ENCODE results near the gene SEMA3C.

The SEMA3C gene

DNA sequence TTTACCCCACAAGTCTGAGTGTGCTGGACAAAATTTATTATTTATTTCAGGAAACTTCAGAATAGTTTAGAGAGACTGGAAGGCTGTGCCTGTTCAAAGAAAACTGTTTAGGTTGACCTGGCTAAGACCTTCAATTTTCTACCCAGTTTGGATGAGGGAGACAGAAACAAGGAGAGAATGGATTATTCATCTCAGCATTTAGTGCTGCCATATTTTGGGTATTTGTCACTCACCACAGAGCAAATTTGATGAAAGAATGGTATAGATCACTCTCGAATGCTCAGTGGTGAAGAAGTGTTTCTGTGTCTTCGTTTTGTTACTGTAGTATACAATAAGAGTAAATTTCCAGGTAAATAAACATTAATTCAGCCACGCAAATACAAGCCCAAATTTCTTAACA is 71.8 kb downstream of the SEMA3C start:
- no peak for DNase-seq

DNA sequence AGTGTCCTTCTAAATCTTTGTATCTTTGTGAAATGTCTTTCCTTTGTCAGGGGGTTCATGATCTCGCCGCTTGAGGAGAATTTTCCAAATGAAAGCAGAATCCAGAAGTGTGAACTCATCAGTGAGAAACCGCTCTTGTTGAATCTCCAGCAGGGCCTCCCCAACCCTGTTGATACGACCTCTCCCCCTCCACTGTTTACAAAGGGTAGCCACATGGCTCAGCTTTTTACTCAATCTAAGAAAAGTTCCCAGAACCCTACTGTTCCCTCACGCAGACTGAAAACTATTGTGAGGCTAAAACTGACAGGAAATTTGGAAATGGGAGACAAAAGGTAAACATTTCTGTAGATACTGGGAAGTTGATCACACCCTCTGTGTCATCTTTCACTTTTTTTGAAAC is 73.9 kb downstream of the SEMA3C start:
- no peak for DNase-seq

DNA sequence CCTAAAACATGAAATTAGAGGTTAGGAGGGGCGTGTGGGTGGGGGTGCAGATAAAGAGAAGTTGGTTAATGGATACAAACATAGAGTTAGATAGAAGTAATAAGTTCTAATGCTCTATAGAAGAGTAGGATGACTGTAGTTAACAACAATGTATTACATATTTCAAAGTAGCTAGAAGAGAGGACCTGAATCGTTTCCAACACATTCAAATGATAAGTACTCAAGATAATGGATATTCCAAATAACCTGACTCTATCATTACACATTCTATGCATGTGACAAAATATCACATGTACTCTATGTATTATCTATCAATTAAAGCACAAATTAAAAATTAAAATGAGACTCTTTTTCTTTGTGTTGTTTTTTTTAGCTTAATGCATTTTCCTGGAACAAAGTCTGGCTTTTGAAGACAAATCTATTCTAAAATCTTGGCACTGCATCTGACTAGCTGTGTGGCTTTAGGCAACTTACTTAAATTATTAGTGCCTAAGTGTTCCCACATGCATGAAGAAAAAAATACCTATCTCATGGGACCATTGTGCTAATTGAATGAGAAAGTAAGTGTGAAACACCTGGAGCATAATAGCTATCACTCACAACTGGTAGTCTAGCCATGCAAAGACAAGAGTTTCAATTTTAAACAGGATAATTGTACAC is 75.7 kb downstream of the SEMA3C start:
- no peak for DNase-seq

DNA sequence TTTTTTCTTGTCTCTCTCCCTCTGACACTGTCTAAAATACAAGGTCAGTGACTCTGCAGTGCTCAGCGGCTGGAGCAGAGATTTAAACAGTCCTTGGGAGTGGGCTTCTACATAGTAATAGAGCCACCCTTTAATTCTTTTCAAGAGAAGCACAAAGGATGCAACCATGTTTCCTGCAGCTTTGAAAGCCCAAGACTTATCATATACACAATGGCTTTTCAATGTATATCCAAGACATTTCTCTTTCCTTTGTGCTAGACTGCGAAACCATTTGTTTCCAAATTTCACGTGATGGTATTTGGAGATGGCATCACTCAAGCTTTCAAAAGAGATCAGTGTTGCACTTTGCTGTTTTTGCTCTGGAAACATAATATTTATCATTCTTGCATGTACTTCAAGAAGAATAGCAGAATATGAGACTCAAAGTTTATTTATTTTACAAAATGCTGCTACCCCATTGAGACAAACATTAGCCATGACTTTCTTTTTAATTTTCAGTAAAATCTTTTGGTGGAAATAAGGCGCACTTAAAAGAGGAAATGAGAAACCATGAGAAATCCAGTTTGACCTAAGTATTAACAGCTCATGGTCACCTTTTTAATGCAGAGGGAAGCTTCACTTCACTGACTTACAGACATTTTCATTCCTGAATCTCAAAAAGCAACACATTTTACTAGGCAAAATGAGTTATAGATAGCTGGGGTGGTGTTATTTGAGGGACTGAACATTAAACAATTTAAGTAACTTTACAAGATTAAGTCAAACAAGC is 76.6 kb downstream of the SEMA3C start:
- DNase-seq: no peak

DNA sequence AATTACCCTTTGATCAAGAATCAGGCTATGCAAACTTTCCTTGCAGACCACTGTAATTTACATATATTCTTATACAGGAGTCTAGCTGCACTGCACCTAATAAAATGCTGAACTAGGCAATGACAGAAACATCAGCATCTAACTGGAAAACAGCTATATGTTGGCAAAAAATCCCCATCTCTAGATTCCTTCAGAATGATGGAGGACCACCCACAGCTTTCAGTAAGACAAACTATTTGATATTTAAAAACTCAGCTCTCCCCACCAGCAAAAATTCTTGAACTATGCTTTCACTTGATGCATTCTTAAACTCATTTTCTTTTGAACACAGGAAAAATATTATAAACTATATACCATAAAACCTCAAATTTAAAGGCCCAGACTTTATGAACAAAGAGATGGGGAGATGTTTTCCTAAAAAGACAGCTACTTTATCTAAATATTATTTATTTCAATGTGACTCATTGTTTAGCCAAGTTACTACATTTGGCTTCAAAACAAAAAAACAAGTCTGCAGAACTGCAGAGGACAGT is 77.4 kb downstream of the SEMA3C start:
- no peak for DNase-seq

DNA sequence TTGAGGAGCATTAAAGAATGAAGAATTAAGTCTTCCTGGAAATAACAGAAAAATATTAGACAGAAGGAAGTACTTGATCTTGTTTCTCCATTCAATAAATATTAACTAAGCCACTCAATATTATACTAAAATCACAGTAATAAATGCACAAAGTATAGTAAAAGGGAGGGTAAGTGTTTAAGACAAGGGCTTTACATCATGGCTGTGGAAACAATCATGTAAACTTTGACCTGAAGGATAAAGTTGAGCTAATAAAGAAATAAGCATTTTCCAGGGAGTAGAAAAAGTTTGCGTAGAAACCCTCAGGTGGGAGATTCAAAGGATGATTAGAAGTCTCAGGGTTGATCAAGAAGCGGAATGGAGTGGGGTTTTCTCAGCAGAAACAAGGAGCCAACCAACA is 78.2 kb downstream of the SEMA3C start:
- no peak for DNase-seq

DNA sequence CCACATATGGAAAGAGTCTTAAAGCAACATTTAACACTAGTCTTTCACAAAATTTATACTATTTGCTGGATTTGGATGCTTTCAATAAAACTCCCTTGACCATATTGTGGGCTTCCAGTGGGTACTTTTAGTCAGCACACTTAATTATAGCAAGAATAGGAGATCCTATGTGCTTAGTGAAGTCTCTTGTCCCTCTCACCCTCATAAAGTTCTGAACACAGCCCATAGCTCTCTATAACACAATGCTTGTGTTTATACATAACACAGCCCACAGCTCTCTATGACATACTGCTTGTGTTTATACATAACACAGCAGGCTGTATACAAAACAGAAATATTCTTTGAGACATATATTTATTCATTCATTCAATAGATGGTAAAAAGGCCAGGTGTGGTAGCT is 79.0 kb downstream of the SEMA3C start:
- no peak for DNase-seq

DNA sequence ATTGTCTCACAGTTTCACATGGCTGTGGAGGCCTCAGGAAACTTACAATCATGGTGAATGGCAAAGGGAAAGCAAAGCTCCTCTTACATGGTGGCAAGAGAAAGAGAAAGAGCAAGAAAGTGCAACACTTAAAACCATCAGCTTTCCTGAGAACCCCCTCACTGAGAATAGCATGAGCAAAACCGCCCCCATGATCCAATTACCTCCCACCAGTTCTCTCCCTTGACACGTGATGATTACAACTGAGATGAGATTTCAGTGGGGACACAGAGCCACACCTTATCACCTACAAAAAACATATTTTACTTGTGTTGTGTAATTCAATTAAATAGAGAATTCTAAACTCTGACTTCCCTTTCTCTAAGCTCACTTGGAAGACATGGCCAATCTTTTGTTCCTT is 80.2 kb downstream of the SEMA3C start:
- DNase-seq: no peak

DNA sequence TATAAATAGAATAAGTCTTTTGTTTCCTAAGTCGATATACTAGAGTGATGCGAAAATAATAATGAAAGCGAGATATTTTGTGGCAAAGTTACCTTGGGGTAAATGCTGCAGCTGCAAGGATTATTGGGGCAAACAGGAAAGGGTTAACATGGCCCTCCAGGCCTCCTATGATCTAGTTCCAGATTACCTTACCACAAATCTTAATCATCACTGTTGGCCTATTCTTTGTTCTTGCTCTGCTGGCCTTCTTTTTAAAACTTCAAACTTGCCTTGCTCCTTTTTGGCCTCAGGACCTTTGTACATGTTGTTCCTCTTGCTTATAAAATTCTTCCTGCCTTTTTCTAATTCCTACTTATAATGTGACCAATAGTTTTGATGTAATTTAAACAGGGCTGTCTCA is 81.5 kb downstream of the SEMA3C start:
- DNase-seq: no peak

DNA sequence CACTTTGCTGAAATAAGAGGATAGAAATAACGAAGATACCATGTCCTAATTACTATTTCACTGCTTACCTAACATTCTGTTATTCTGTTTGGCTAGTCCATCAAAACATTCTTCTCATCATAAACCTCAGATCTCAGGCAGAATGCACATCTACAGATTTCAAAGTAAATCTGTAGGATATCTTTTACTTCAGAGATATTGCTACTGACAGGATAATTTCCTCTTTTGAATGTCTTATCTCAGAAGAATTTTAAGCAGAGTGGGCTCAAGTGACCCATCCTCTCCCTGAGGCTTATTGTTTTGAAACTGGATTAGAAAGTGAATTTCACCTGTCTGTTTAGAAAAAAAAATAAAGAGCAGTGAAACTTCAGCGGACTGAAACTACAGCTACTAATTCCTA is 83.6 kb downstream of the SEMA3C start:
- DNase-seq: no peak

DNA sequence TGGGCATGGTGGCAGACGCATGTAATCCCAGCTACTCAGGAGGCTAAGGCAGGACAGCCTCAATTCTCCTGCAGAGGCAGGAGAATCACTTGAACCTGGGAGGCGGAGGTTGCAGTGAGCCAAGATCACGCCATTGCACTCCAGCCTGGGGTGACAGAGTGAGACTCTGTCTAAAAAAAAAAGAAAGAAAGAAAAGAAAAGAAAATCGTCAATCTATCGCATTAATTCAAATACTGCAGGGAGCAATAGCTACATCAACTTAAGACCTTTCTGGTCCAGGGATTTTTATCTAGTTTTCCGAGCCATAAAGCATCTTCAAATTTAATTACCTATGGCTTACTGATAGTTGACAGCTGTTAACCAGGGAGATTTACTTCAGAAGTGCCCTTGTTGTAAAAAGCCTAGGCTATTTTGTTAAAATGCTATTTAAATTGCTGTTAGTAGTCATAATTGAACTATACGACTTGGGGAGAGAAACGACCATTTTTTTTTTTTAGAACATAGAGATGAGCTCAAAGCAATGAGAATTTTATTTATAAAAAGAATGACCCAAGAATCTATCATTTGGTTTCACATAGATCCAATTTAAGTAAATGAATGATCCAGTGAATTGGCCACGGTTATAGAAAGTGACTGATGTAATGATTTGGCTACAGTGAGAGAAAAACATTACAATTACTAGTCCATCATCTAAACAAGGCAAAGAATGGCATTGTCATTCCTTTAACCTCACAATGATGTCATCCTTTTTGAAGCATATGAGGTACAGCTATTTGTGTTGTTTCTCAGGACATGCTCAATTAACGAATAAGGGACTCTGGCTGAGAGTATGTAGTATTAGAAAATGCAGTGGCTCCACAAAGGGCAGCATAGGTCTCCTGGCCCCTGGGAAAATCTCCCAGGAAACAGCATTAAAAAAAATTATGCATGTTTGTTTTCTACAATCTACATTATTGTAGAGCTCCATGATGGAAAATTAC is 85.3 kb downstream of the SEMA3C start:
- no peak for DNase-seq

DNA sequence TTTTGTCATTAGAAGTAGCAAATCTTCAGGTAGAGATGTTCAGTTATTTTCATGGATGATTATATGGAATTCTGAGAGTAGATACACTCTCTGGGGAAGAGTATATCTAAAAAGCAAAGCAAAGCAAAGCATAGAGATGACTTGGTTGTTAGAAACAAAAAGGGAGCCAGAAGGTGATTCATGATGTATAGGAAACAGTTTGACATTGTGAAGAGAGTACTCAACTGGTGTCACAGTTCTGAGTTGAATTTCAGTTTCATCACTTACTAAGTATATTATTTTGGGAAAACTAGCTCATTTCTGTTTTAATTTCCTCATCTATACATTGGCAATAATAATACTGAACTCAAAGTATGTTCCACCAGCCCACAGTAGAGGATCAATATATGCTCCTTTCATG is 86.8 kb downstream of the SEMA3C start:
- no peak for DNase-seq

DNA sequence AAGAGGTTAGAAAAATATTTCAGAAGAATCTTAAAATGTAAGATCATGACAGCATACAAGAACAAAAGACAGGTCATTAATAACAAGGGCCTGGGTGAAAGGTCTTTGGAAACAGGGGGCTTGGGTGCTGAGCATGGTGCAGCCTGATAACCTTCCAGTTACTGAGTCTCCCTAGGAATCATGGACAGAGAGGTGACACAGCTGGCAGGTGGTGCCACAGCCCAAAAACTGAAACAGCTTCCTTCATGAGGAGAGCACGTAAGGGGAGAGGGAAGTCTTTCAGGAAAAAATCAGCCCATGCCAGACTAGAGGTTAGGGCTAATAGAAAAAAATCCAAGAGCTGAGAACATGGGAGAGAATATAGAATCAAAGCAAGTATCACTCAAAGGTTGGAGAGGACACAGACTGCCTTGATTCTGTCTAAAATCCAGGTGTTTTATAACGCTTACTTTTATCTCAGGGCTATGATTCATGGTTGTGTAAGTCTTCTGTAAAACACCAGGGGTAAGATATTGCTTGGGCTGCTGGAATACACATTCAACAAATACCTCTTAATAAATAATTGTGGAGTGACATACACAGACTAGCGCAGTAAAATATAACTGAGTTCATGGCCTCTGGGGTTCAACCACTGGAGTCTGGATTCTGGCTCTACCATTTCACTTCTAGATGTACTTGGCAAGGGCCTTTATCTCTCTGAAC is 88.1 kb downstream of the SEMA3C start:
- no peak for DNase-seq

DNA sequence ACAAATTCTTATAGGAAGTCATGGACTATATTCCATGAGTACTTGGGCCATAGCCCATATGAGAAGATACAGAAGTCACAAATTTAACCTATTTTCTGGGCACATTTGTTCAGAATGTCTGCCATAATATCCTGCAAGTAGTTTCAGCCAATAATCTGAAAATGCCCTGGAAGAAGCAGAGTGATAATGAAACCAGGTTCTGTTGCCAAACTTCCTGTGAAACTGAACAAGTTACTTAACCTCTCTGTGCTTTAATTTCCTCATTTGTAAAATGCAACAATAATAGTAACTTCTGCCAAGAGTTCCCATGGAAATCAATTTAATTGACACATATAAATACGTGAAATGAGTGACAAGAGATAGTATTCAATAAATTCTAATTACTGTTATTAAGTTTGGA is 88.8 kb downstream of the SEMA3C start:
- no peak for DNase-seq

DNA sequence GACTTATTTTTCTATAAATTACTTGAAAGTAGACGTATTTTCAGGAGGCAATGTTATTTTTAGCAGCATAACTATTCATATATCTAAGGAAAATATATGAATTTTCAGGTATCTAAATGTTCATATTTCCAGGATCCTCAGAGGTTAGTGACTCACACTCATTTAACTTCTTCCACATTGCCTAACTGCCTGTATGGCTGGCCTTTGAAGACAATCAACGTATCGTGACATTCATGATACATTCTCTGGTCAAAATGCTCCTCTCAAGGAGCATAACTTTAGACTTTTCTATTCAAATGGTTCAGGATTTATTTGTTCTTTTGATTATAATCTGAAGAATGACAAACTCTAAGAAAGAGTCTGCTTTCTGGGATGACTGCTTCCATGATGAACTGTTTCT is 89.3 kb downstream of the SEMA3C start:
- DNase-seq: no peak

DNA sequence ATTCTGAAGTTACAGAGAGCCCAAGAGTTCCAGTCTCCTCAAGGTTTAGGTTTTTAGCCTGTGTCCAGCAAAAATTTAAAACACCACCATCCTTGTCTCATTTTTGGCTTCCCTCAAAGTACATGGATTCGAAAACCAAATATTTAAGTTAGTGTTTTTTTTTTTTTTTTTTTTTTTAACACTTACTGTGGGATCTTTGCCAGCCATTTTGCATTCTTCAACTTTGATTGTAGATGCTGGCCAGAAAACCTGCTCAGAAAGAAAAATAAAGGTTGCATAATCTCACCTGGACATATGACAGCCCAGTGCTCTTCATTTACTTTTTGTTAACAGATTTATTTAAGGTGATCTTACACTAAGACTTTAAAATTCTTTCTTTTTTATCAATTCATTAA is 91.6 kb downstream of the SEMA3C start:
- no peak for DNase-seq

DNA sequence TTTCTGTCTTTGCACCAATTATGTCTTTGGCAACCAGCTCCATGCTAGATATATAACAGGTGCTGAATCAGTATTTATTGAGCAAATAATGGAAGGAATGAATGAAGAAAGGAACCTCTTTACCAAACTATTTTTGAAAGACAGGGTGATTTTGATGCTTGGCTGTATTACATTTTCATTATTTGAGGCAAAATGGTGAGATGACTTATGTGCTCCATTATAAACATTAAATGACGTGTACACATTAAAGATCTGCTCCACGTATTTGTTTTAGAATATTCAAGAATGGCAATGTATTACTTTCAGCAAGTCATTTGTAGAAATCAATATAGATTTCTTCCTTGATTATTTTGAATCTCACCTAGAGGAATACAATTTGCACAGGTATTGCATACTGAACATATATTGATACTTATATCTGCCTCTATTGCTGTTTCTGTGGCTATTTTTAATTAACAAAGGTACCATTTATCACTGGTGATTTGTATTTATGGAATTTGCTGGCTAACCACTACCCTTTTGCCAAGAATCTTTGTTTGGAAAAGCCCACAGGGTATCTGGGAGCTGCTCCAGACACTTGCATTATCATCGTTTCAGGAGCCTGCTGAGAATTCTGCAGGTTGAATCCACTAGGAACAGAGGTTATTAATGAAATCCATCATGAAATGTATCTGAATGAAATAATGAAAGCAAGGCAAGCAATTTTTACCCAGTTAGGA is 92.2 kb downstream of the SEMA3C start:
- no peak for DNase-seq

DNA sequence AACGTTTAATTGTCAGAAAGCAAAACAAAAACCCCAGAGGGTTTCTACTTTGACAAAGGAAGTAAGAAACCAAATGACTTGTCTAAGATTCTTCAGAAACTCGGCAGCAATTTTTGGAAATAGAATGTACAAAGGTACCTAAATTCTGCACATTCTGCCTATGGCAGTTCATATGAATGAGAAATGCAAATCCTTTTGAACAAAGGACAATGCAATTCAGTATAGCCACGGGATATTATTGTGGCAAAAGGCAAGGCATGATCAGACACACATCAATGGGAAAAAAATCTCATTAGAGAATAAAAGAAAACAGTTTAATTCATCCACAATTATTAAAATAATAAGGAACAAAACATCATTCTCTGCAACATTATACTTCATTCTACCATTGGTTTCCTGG is 93.4 kb downstream of the SEMA3C start:
- DNase-seq: no peak

DNA sequence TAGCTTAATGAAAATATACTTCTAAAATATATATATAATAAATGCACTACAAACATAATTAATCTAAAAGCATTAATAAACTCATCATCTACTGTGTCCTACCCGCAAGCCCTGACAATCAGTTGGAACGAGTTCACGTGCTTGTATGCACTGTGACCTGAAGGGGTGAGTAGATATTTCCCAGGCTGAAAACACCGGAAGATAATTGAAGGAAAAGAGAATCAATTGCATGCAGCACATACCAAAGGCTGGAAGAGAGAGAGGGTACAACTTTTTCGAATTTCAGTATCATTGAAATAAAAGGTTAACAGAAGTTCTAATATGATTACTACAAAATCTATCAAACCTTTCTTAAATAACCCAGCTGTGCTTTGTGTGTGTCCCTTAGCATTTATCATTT is 94.6 kb downstream of the SEMA3C start:
- no peak for DNase-seq

DNA sequence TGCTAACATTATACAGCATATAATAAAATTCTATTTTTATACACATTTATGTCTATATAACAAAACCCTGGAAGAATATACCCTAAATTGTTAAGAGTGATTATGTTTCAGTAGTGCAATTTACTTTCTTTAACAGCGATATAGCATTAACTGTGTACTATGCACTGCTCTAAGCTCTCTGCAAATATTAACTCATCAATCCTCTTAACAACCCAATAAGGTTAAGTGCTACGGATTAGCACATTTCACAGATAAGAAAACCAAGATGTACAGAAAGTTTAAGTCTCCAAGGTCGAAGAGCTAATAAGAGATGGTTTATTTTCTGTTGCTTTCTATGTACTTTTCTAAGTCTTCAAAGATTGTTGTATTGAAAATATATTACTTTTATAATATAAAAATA is 95.8 kb downstream of the SEMA3C start:
- DNase-seq: no peak

DNA sequence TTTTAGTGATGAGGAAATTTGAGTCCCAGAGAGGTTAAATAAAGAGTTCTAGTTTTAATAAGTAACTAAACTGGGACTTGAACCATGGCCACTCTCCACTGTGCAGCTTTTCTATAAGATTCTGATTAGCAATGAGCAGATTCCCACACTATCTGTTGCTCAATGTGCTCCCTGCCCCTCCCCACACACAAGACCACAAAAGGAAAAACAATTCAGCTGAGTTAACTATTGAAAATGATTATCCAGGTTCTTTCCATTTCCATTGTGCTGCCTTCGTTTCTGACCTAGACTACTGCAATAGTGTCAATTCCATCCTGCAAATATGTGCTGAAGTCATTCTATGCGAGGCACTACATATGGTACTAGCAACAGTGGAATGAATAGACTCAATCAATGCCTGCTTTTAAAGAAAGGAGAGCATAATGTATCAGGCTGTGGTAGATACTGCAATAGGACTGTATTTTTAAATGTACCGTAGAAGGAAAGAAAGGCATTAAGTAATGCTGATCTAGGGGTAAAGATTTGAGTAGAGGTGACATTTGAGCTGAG is 97.0 kb downstream of the SEMA3C start:
- DNase-seq: no peak

DNA sequence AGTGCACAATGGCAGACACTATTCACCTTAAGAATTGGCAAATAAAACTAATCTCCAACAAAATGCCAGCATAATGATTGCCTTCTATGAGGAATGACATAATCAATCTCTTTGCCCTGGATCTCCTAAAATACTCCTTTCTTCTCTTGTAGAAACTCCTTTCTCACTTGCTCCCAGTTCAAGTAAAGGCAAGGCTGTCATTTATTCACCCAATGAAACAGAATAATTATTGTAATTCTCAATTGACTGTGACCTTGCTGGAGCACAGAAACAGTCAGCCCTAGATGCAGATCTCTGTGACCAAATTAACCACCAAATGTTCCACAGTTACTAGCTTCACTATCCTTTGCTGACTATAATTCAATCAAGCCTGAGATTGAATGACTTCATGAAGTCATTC is 99.3 kb downstream of the SEMA3C start:
- DNase-seq: no peak

All from activated effector memory CD4-positive, alpha-beta T cell treated with anti-CD3 and anti-CD28 coated beads, Interleukin-2, amount 50 U/mL, for 16 hours (primary cell).